ENCODE results near the gene PHC2.

The PHC2 gene

GRCh38 chr1:33286451-33287185, 144.3 kb downstream of the PHC2 start:
- H3K4me3 ChIP-seq (ENCODE audit: low read length), result no peak overlapping the region
- TF ChIP-seq CTCF (IDR thresholded peaks at IDR 0.05; ENCODE audit: insufficient read depth, low read depth, low read length, missing control alignments), result no peak
- no peak for DNase-seq (ENCODE audit: low read depth)

GRCh38 chr1:33284049-33284448, 146.8 kb downstream of the PHC2 start:
- TF ChIP-seq CTCF (IDR thresholded peaks at IDR 0.05; ENCODE audit: insufficient read depth, low read depth, low read length, missing control alignments), result no peak
- H3K4me3 ChIP-seq (ENCODE audit: low read length), result no peak overlapping the region
- DNase-seq (ENCODE audit: low read depth), result no peak

- no peak for TF ChIP-seq CTCF (IDR thresholded peaks at IDR 0.05; ENCODE audit: insufficient read depth, low read depth, low read length, missing control alignments)
- no peak for DNase-seq (ENCODE audit: low read depth)
- no peak overlapping the region for H3K4me3 ChIP-seq (ENCODE audit: low read length)
Measured at GRCh38 chr1:33282791-33283190, 148.1 kb downstream of the PHC2 start.

GRCh38 chr1:33281554-33282303, 149.2 kb downstream of the PHC2 start:
- TF ChIP-seq CTCF (IDR thresholded peaks at IDR 0.05; ENCODE audit: insufficient read depth, low read depth, low read length, missing control alignments), result no peak
- DNase-seq (ENCODE audit: low read depth), result no peak

GRCh38 chr1:33280091-33280661, 150.7 kb downstream of the PHC2 start:
- H3K4me3 ChIP-seq (ENCODE audit: low read length), result no peak overlapping the region
- TF ChIP-seq CTCF (IDR thresholded peaks at IDR 0.05; ENCODE audit: insufficient read depth, low read depth, low read length, missing control alignments), result no peak
- no peak for DNase-seq (ENCODE audit: low read depth)

More at GRCh38 chr1:33281554-33282303, 149.2 kb downstream of the PHC2 start:
- no peak overlapping the region for H3K4me3 ChIP-seq (ENCODE audit: low read length)

GRCh38 chr1:33277488-33278084, 153.3 kb downstream of the PHC2 start:
- no peak for DNase-seq (ENCODE audit: low read depth)
- no peak for TF ChIP-seq CTCF (IDR thresholded peaks at IDR 0.05; ENCODE audit: insufficient read depth, low read depth, low read length, missing control alignments)
- H3K4me3 ChIP-seq (ENCODE audit: low read length), result no peak overlapping the region

Measured in epithelial cell of esophagus (primary cell).